HG03066 (cell line): Measurements from ENCODE around the gene ADIG.

ENCODE experiments used
- ATAC-seq: cut with Tn5 transposase; IDR thresholded peaks from one replicate; pipeline ENCODE4 v1.9.1; 2021; ENCODE audit warnings: low read depth; ENCODE audit not compliant: unreplicated experiment

ADIG gene

DNA sequence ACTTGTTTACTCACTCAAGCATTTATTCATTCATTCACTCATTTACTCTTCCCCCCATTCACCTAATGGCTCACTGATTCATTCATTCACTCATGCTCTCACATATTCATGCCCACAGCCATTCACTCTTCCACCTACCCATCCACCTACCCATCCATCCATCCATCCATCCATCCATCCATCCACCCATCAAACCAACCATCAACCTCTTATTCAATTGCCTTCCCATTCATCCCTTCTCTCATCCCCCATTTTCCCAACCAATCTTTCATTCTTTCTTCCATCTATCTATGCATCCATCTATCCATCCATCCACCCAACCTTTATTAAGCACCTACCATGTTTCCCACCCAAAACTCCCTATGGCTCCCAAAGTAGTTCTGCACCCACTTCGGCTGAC lies 19.1 kb downstream of the ADIG start:
- ATAC-seq, result no peak

- ATAC-seq, result no peak
Observed at GRCh38 chr20:38601216-38602184, 20.5 kb downstream of the ADIG start, which contains the start of gene ARHGAP40. ARHGAP40 (plus strand) TSS chr20:38601809.

- no peak for ATAC-seq
Observed at GRCh38 chr20:38602185-38602581, 21.2 kb downstream of the ADIG start.

- ATAC-seq, result no peak
Observed at GRCh38 chr20:38603286-38603685, 22.3 kb downstream of the ADIG start.

- ATAC-seq, result no peak
Observed at GRCh38 chr20:38604873-38605303, 23.9 kb downstream of the ADIG start.

- no peak for ATAC-seq
Observed at GRCh38 chr20:38607351-38607750, 26.4 kb downstream of the ADIG start.

- ATAC-seq, result no peak
Observed at GRCh38 chr20:38608188-38608587, 27.2 kb downstream of the ADIG start.

- ATAC-seq, result no peak
Observed at GRCh38 chr20:38609815-38610214, 28.8 kb downstream of the ADIG start.

DNA sequence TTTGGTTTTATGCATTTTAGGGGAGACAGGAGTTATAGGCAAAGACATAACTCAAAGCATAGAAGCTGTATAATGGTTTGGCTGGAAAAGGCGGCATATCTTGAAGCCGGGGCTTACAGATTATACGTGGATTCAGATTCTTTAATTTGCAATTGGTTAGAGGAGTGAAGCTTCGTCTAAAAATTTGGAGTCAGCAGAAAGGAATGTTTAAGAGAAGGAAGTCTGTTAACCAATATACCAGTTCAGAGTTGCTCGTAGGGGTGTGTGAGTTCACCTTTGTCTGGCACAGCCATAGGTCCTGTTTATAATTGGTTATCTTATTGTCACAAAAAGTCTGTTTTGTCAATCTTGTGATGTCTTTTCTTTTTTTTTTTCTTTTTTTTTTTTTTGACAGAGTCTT lies 29.5 kb downstream of the ADIG start:
- no peak for ATAC-seq

- no peak for ATAC-seq
Observed at GRCh38 chr20:38612751-38613515, 31.9 kb downstream of the ADIG start.

DNA sequence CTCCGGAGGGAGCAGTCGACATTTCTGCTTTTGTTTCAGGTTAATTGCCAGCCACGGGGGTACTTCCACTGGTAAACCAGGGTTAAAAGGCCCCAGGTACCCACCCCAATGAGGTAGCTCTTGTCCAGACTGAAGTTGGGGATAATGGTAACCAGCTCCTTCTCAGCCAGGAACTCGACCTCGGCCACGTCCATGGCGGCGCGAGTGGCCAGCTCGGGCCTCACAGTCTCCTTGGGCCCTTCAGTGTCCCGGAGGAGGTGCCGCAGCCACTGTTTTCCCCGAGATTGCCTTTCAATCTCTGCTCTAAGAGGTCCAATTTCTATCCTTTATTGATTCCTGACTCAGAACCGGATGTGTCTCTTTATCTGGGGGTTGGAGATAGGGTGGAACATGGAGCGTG lies 34.3 kb downstream of the ADIG start:
- ATAC-seq, result no peak

GRCh38 chr20:38616457-38616856 lies 35.5 kb downstream of the ADIG start:
- ATAC-seq, result no peak

GRCh38 chr20:38617011-38617829 lies 36.2 kb downstream of the ADIG start:
- ATAC-seq, result no peak

DNA sequence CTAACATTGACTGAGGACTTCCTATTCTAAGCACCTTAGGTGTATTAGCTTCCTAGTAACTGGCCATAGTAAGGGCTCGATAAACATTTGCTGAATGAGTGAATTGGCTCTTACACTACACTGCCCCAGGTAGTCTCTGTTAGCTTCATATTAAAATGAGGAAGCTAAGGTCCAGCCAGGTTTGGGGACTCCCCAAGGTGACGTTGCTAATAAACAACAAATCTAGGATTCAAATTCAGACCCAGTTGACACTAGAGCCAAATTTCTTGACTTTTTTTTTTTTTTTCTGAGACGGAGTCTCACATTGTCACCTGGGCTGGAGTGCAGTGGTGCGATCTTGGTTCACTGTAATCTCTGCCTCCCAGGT lies 36.8 kb downstream of the ADIG start:
- no peak for ATAC-seq

GRCh38 chr20:38620441-38620840 lies 39.4 kb downstream of the ADIG start:
- no peak for ATAC-seq

- no peak for ATAC-seq
Observed at GRCh38 chr20:38623061-38623460, 42.1 kb downstream of the ADIG start.

DNA sequence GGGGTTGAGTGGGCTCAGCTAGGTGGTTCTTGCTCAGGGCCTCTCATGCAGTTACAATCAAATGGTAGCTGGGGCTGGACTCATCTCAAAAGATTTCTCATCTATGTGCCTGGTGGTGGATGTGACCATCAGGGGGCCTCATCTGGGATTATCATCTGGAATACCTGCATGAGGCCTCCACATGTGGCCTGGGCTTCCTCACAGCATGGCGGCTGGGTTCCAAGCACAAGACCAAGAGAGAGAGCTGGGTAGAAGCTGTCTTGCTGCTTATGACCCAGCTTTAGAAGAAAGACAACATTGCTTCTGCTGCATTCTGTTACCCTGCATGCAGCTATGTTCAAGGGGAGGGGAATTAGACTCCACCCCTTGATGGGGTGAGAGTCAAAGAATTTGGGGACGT lies 43.1 kb downstream of the ADIG start:
- ATAC-seq, result no peak

DNA sequence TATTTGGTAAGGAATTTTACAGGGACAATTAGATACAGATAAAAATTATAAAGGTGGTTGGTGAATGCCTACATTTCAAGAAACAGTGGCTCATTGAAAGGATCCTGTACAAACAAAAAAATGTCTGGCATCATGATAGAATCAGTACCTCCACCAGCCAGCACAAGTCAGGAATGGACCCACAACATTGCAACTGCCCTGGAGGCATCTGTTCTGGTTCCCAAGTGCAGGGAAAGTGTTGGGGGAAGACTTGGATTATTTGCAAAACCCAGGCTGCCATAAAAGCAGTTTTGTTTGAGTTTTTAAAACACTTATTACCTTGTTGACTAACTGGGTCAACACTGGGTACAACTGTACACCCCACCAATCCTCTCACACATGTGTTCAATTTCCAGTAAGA lies 44.9 kb downstream of the ADIG start:
- ATAC-seq, result no peak

DNA sequence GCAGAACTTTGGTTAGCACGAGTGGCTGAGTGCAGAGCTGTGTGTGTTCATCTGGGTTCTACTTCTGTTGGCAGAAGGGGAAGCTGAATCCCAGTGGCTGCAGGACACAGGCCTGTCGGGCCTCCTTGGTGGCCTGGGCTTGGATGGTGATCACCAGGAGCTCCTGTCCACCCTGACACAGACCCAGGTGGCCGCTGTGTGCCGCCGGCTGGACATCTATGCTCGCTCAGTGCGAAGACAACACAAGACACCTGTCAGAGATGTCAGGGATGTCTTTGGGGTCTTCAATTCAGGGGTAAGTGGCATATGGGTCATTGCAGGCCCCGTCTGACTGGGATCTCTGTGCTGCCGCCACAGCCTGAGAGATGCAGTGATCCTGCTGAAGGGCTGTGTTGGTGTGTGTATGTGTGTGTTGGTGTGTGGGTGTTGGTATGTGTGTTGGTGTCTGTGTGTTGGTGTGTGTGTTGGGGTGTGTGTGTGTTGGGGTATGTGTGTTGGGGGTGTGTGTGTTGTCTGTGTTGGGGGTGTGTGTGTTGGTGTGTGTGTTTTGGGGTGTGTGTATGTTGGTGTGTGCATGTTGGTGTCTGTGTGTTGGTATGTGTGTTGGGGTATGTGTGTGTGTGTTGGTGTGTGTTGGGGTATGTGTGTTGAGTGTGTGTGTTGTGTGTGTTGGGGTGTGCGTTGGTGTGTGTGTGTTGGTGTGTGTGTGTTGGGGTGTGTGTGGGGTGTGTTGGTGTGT lies 46.1 kb downstream of the ADIG start:
- no peak for ATAC-seq
